Astrocyte (in vitro differentiated cells and primary cell): Measurements from ENCODE around the gene CCL13. TPM values are rescaled to one million over a fixed set of nuclear protein-coding genes. Genes with fewer than 3 reads are reported as not detected.

Source experiments
- DNase-seq: peaks from one replicate; pipeline ENCODE4 v3.0.0-alpha.2; 2010; ENCODE audit warnings: low read depth
- FAIRE-seq: peaks from 2 replicates; lab custom pipeline; 2011; peaks lifted over from hg19 to GRCh38; lab: Jason Lieb, UNC
- H2AFZ ChIP-seq: 2 replicates; pipeline ENCODE4 v1.6.0; 2012; ENCODE audit warnings: low read depth, low read length, inconsistent platforms
- H3K27ac ChIP-seq: 2 replicates; pipeline ENCODE4 v1.5.1; 2011; ENCODE audit warnings: low read depth, low read length, inconsistent platforms
- H3K27me3 ChIP-seq: 2 replicates; pipeline ENCODE4 v1.6.0; 2011; ENCODE audit warnings: low read length, inconsistent platforms; ENCODE audit not compliant: insufficient read depth
- H3K36me3 ChIP-seq: 2 replicates; pipeline ENCODE4 v1.5.1; 2011; ENCODE audit warnings: low read length, inconsistent platforms; ENCODE audit not compliant: insufficient read depth
- H3K4me1 ChIP-seq: 2 replicates; pipeline ENCODE4 v1.5.1; 2011; ENCODE audit warnings: low read length, inconsistent platforms; ENCODE audit not compliant: insufficient read depth
- H3K4me2 ChIP-seq: 2 replicates; pipeline ENCODE4 v1.6.0; 2012; ENCODE audit warnings: low read length, inconsistent platforms
- H3K4me3 ChIP-seq: 2 replicates; pipeline ENCODE4 v1.5.1; 2011; ENCODE audit warnings: low read depth, mild to moderate bottlenecking, low read length, inconsistent platforms; ENCODE audit not compliant: insufficient read depth
- H3K79me2 ChIP-seq: 2 replicates; pipeline ENCODE4 v1.6.0; 2012; ENCODE audit warnings: mild to moderate bottlenecking, low read length, inconsistent platforms; ENCODE audit not compliant: insufficient read depth
- H3K9ac ChIP-seq: 2 replicates; pipeline ENCODE4 v1.6.0; 2012; ENCODE audit warnings: mild to moderate bottlenecking, low read length, inconsistent platforms
- H3K9me3 ChIP-seq: 2 replicates; pipeline ENCODE4 v1.5.1; 2012; ENCODE audit warnings: low read depth, mild to moderate bottlenecking, low read length, inconsistent platforms; ENCODE audit not compliant: insufficient read depth
- H4K20me1 ChIP-seq: 2 replicates; pipeline ENCODE4 v1.6.0; 2012; ENCODE audit warnings: low read length, inconsistent platforms; ENCODE audit not compliant: insufficient read depth
- H3K27ac Mint-ChIP-seq: one replicate; pipeline ENCODE4 v1.8.0; 2021; ENCODE audit warnings: mild to moderate bottlenecking, mixed read lengths; ENCODE audit not compliant: unreplicated experiment
- H3K27me3 Mint-ChIP-seq: one replicate; pipeline ENCODE4 v1.8.0; 2021; ENCODE audit warnings: low read depth, mixed read lengths; ENCODE audit not compliant: unreplicated experiment
- H3K36me3 Mint-ChIP-seq: one replicate; pipeline ENCODE4 v1.8.0; 2021; ENCODE audit warnings: low read depth, mixed read lengths; ENCODE audit not compliant: unreplicated experiment
- H3K4me1 Mint-ChIP-seq: one replicate; pipeline ENCODE4 v1.8.0; 2021; ENCODE audit warnings: low read depth, mixed read lengths; ENCODE audit not compliant: unreplicated experiment
- H3K4me3 Mint-ChIP-seq: one replicate; pipeline ENCODE4 v1.8.0; 2021; ENCODE audit warnings: mild to moderate bottlenecking, moderate library complexity, mixed read lengths; ENCODE audit not compliant: unreplicated experiment
- H3K9me3 Mint-ChIP-seq: one replicate; pipeline ENCODE4 v1.8.0; 2021; ENCODE audit warnings: mild to moderate bottlenecking, mixed read lengths; ENCODE audit not compliant: unreplicated experiment
- EZH2 ChIP-seq: IDR thresholded peaks from 2 replicates; pipeline ENCODE4 v1.6.1; 2012; ENCODE audit warnings: mild to moderate bottlenecking, low read length, inconsistent platforms; ENCODE audit not compliant: insufficient read depth
- total RNA-seq: library from RNA; stranded (reverse); gene quantifications from 2 replicates; pipeline ENCODE4 v1.2.1, GENCODE V29; 2021
- TF ChIP-seq, protein P1 (sequence below): IDR thresholded peaks from 2 replicates; pipeline ENCODE4 v1.5.1; 2011; ENCODE audit warnings: low read depth, mild to moderate bottlenecking, inconsistent platforms, low read length, moderate library complexity; ENCODE audit not compliant: insufficient read depth

CCL13 gene
- total RNA-seq, 1 donor from 2014 or later: not detected

DNA sequence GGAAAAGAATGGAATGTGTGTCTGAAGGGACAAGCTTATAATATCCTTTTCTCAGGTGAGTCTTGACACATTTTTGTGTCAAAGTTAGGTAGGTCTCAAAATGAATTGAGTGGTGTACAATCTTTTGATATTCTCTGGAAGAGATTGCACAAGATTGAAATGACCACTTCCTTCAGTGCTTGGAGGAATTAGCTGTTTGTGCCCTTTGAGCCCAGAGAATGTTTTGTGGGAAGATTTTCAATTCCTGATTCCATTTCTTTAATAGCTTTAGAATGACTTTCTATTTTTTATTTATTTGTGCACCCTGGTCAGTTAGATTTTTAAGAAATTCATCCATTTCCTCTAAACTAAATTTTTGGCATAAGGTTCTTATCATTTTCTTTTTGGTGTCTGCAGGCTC lies 1.6 kb upstream of the CCL13 start:
- H3K27me3 Mint-ChIP-seq: peaks cover 21% of the 10 kb centered on the region
- no peak for TF ChIP-seq EZH2
- TF ChIP-seq, protein P1, sequence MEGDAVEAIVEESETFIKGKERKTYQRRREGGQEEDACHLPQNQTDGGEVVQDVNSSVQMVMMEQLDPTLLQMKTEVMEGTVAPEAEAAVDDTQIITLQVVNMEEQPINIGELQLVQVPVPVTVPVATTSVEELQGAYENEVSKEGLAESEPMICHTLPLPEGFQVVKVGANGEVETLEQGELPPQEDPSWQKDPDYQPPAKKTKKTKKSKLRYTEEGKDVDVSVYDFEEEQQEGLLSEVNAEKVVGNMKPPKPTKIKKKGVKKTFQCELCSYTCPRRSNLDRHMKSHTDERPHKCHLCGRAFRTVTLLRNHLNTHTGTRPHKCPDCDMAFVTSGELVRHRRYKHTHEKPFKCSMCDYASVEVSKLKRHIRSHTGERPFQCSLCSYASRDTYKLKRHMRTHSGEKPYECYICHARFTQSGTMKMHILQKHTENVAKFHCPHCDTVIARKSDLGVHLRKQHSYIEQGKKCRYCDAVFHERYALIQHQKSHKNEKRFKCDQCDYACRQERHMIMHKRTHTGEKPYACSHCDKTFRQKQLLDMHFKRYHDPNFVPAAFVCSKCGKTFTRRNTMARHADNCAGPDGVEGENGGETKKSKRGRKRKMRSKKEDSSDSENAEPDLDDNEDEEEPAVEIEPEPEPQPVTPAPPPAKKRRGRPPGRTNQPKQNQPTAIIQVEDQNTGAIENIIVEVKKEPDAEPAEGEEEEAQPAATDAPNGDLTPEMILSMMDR: no peak
- no peak overlapping the region for H3K27ac Mint-ChIP-seq
- H3K4me2 ChIP-seq: no peak overlapping the region
- H4K20me1 ChIP-seq: no peaks in the 10 kb centered on the region
- H3K9me3 ChIP-seq: no peaks in the 10 kb centered on the region
- no peaks in the 10 kb centered on the region for H3K36me3 Mint-ChIP-seq
- H3K79me2 ChIP-seq: no peaks in the 10 kb centered on the region
- no peak overlapping the region for H3K9ac ChIP-seq
- H3K4me1 ChIP-seq: no peaks in the 10 kb centered on the region
- no peaks in the 10 kb centered on the region for H3K4me1 Mint-ChIP-seq
- H3K27me3 ChIP-seq: no peaks in the 10 kb centered on the region
- H3K9me3 Mint-ChIP-seq: peaks cover 7% of the 10 kb centered on the region
- FAIRE-seq (no peak), DNase-seq (peak; percentile 3)
- H3K4me3 Mint-ChIP-seq: no peak overlapping the region
- H3K27ac ChIP-seq: no peak overlapping the region
- H3K4me3 ChIP-seq: no peak overlapping the region
- no peaks in the 10 kb centered on the region for H3K36me3 ChIP-seq
- H2AFZ ChIP-seq: no peak overlapping the region

DNA sequence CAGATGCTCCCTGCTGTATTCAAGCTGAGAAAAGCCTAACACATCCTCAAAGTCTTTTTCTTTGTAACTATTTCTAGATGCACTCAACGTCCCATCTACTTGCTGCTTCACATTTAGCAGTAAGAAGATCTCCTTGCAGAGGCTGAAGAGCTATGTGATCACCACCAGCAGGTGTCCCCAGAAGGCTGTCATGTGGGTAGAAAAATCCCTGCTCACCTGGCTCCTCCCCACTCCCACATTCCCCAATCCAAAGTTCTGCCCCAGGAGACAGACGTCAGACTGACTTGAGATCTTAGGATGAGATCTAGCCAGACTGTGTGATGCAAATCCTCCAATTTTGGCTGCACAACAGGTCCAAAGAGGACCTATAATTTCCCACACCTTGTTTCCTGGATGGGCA lies 1.1 kb downstream of the CCL13 start:
- Mint-ChIP-seq H3K27ac (no peak overlapping the region), H3K4me3 (no peak overlapping the region), H3K27me3 (peaks cover 24% of the 10 kb centered on the region), H3K9me3 (peaks cover 7% of the 10 kb centered on the region), H3K36me3 (no peaks in the 10 kb centered on the region), H3K4me1 (peaks cover 3% of the 10 kb centered on the region)
- FAIRE-seq (no peak), DNase-seq (no peak)
- H3K27me3 ChIP-seq: peaks cover 2% of the 10 kb centered on the region
- no peak overlapping the region for H2AFZ ChIP-seq
- TF ChIP-seq EZH2: no peak
- TF ChIP-seq, protein P1: no peak
- H3K4me1 ChIP-seq: no peaks in the 10 kb centered on the region
- no peaks in the 10 kb centered on the region for H3K9me3 ChIP-seq
- no peak overlapping the region for H3K9ac ChIP-seq
- no peaks in the 10 kb centered on the region for H3K79me2 ChIP-seq
- no peak overlapping the region for H3K4me3 ChIP-seq
- H3K27ac ChIP-seq: no peak overlapping the region
- H3K36me3 ChIP-seq: no peaks in the 10 kb centered on the region
- no peaks in the 10 kb centered on the region for H4K20me1 ChIP-seq
- H3K4me2 ChIP-seq: no peak overlapping the region

DNA sequence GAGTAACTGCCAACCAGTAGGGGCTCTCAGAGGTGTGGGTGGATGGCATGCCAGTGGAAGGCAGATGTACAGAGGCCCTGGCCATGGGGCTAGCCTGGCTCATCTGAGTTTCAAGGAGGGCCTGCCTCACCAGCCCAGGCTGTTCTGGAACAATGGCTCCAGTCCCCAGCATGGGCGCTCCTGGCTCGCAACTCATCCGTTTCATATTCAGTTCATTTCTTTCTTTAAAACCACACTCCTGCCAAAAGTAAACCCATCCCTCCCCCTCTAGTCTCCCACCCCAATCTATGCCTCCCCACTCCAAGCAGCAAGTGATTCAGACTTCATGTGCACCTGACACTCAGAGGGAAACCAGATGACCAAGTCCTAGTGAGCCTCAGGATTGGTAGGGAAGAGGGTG lies 2.4 kb downstream of the CCL13 start:
- no peak overlapping the region for H3K27ac ChIP-seq
- no peak overlapping the region for H2AFZ ChIP-seq
- no peaks in the 10 kb centered on the region for H3K4me1 ChIP-seq
- Mint-ChIP-seq H3K4me1 (peaks cover 5% of the 10 kb centered on the region), H3K9me3 (peaks cover 3% of the 10 kb centered on the region), H3K27ac (no peak overlapping the region), H3K27me3 (peaks cover 23% of the 10 kb centered on the region), H3K36me3 (no peaks in the 10 kb centered on the region), H3K4me3 (no peak overlapping the region)
- FAIRE-seq (no peak), DNase-seq (no peak)
- no peak overlapping the region for H3K9ac ChIP-seq
- no peak overlapping the region for H3K4me3 ChIP-seq
- H3K9me3 ChIP-seq: no peaks in the 10 kb centered on the region
- TF ChIP-seq, protein P1: no peak
- TF ChIP-seq EZH2: no peak
- H4K20me1 ChIP-seq: no peaks in the 10 kb centered on the region
- no peak overlapping the region for H3K4me2 ChIP-seq
- H3K36me3 ChIP-seq: no peaks in the 10 kb centered on the region
- H3K27me3 ChIP-seq: peaks cover 2% of the 10 kb centered on the region
- no peaks in the 10 kb centered on the region for H3K79me2 ChIP-seq
